GM23338 (cell line): ENCODE measurements around the gene DMD. TPM values are rescaled to one million over a fixed set of nuclear protein-coding genes. Genes with fewer than 3 reads are reported as not detected.

Source experiments
- CREB1 ChIP-seq: fragments of 250-450 bp; sonication (Bioruptor Pico); IDR thresholded peaks from 2 replicates; pipeline ENCODE4 v1.5.0; 2020; ENCODE audit warnings: low read depth, mild to moderate bottlenecking, moderate library complexity
- ETS1 ChIP-seq: IDR thresholded peaks from 2 replicates; pipeline ENCODE4 v1.6.1; 2016; ENCODE audit warnings: antibody characterized with exemption
- EZH2 ChIP-seq: fragments of 200-600 bp; sonication (generic); IDR thresholded peaks from one replicate; pipeline ENCODE4 v1.8.0; 2017; ENCODE audit warnings: antibody characterized with exemption, mild to moderate bottlenecking, low read depth; ENCODE audit not compliant: unreplicated experiment
- JUNB ChIP-seq: IDR thresholded peaks from one replicate; pipeline ENCODE4 v1.6.1; 2016; ENCODE audit warnings: antibody characterized with exemption; ENCODE audit not compliant: unreplicated experiment
- NANOG ChIP-seq: IDR thresholded peaks from 2 replicates; pipeline ENCODE4 v1.6.1; 2016; ENCODE audit warnings: antibody characterized with exemption, borderline replicate concordance
- POLR2AphosphoS5 ChIP-seq: IDR thresholded peaks from 2 replicates; pipeline ENCODE4 v1.6.1; 2016; ENCODE audit warnings: antibody characterized with exemption, low read depth
- ZNF114 ChIP-seq: fragments of 250-450 bp; sonication (Bioruptor Pico); IDR thresholded peaks from 2 replicates; pipeline ENCODE4 v1.5.0; 2020; ENCODE audit warnings: mild to moderate bottlenecking, moderate library complexity
- ZNF331 ChIP-seq: fragments of 250-450 bp; sonication (Bioruptor Pico); IDR thresholded peaks from 2 replicates; pipeline ENCODE4 v1.5.0; 2020; ENCODE audit warnings: low read depth, mild to moderate bottlenecking, moderate library complexity
- polyA plus RNA-seq: library from polyadenylated mRNA; unstranded; fragments of >200 nt; fragmentation: Nextera tagmentation; extraction: Ambion mirVana; gene quantifications from 2 replicates; pipeline ENCODE4 v1.2.1, GENCODE V29; 2016
- total RNA-seq: library from RNA; depleted of rRNA; stranded (reverse); fragments of >200 nt; shearing (Covaris generic); gene quantifications from 2 replicates; pipeline ENCODE4 v1.2.3, GENCODE V29; 2014
- TF ChIP-seq, protein P1 (sequence below): fragments of 250-450 bp; sonication (Bioruptor Pico); IDR thresholded peaks from 2 replicates; pipeline ENCODE4 v1.5.0; 2020; ENCODE audit warnings: mild to moderate bottlenecking, moderate library complexity
- TF ChIP-seq, protein P2 (sequence below), 2 experiments: fragments of 200-600 bp in 1 of 2; sonication (generic) in 1 of 2; conservative IDR thresholded peaks; 2 replicates each; pipeline versions ENCODE4 v1.5.1 to v1.6.1; 2016 to 2017; ENCODE audit warnings: antibody characterized with exemption in 2 of 2, low read depth in 2 of 2, mild to moderate bottlenecking in 2 of 2, moderate library complexity in 1 of 2

The DMD gene
- total and polyA plus RNA-seq, 2 experiments from 2014 or later = 4.5 to 7.6 TPM

- TF ChIP-seq, protein P1, sequence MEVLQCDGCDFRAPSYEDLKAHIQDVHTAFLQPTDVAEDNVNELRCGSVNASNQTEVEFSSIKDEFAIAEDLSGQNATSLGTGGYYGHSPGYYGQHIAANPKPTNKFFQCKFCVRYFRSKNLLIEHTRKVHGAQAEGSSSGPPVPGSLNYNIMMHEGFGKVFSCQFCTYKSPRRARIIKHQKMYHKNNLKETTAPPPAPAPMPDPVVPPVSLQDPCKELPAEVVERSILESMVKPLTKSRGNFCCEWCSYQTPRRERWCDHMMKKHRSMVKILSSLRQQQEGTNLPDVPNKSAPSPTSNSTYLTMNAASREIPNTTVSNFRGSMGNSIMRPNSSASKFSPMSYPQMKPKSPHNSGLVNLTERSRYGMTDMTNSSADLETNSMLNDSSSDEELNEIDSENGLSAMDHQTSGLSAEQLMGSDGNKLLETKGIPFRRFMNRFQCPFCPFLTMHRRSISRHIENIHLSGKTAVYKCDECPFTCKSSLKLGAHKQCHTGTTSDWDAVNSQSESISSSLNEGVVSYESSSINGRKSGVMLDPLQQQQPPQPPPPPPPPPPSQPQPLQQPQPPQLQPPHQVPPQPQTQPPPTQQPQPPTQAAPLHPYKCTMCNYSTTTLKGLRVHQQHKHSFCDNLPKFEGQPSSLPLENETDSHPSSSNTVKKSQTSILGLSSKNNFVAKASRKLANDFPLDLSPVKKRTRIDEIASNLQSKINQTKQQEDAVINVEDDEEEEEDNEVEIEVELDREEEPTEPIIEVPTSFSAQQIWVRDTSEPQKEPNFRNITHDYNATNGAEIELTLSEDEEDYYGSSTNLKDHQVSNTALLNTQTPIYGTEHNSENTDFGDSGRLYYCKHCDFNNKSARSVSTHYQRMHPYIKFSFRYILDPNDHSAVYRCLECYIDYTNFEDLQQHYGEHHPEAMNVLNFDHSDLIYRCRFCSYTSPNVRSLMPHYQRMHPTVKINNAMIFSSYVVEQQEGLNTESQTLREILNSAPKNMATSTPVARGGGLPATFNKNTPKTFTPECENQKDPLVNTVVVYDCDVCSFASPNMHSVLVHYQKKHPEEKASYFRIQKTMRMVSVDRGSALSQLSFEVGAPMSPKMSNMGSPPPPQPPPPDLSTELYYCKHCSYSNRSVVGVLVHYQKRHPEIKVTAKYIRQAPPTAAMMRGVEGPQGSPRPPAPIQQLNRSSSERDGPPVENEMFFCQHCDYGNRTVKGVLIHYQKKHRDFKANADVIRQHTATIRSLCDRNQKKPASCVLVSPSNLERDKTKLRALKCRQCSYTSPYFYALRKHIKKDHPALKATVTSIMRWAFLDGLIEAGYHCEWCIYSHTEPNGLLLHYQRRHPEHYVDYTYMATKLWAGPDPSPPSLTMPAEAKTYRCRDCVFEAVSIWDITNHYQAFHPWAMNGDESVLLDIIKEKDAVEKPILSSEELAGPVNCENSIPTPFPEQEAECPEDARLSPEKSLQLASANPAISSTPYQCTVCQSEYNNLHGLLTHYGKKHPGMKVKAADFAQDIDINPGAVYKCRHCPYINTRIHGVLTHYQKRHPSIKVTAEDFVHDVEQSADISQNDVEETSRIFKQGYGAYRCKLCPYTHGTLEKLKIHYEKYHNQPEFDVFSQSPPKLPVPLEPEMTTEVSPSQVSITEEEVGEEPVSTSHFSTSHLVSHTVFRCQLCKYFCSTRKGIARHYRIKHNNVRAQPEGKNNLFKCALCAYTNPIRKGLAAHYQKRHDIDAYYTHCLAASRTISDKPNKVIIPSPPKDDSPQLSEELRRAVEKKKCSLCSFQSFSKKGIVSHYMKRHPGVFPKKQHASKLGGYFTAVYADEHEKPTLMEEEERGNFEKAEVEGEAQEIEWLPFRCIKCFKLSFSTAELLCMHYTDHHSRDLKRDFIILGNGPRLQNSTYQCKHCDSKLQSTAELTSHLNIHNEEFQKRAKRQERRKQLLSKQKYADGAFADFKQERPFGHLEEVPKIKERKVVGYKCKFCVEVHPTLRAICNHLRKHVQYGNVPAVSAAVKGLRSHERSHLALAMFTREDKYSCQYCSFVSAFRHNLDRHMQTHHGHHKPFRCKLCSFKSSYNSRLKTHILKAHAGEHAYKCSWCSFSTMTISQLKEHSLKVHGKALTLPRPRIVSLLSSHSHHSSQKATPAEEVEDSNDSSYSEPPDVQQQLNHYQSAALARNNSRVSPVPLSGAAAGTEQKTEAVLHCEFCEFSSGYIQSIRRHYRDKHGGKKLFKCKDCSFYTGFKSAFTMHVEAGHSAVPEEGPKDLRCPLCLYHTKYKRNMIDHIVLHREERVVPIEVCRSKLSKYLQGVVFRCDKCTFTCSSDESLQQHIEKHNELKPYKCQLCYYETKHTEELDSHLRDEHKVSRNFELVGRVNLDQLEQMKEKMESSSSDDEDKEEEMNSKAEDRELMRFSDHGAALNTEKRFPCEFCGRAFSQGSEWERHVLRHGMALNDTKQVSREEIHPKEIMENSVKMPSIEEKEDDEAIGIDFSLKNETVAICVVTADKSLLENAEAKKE (CRISPR knock-in tag) = no peak
- TF ChIP-seq ZNF331 = no peak
- TF ChIP-seq JUNB = no peak
- TF ChIP-seq NANOG = no peak
- no peak for TF ChIP-seq EZH2
- no peak for TF ChIP-seq ETS1
- TF ChIP-seq POLR2AphosphoS5 = no peak
- no peak for TF ChIP-seq CREB1 (CRISPR knock-in tag)
- TF ChIP-seq ZNF114 (CRISPR knock-in tag) = no peak
- TF ChIP-seq, protein P2, sequence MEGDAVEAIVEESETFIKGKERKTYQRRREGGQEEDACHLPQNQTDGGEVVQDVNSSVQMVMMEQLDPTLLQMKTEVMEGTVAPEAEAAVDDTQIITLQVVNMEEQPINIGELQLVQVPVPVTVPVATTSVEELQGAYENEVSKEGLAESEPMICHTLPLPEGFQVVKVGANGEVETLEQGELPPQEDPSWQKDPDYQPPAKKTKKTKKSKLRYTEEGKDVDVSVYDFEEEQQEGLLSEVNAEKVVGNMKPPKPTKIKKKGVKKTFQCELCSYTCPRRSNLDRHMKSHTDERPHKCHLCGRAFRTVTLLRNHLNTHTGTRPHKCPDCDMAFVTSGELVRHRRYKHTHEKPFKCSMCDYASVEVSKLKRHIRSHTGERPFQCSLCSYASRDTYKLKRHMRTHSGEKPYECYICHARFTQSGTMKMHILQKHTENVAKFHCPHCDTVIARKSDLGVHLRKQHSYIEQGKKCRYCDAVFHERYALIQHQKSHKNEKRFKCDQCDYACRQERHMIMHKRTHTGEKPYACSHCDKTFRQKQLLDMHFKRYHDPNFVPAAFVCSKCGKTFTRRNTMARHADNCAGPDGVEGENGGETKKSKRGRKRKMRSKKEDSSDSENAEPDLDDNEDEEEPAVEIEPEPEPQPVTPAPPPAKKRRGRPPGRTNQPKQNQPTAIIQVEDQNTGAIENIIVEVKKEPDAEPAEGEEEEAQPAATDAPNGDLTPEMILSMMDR (conservative IDR thresholded peaks at IDR 0.05; ENCODE audit: low read depth in 2 of 2) = no peak
These were observed 77.2 kb downstream of the DMD start (continued) for GRCh38 chrX:33134164-33134563.
